GM12878 (cell line): ENCODE measurements around the gene TUBGCP2. TPM values are rescaled to one million over a fixed set of nuclear protein-coding genes. Genes with fewer than 3 reads are reported as not detected.

ENCODE experiments used
- ATAC-seq: fragments of 200-7000 bp; cut with Tn5 transposase; 3 replicates; pipeline ENCODE4 v1.9.1; 2020; ENCODE audit warnings: mild to moderate bottlenecking, moderate library complexity
- BruUV-seq: library from RNA; stranded (reverse); fragments of 400-500 nt; replicated peaks from 2 replicates; lab custom pipeline; 2021; lab: Mats Ljungman, UMichigan
- CTCF ChIA-PET: fragments of 300-600 bp; sonication (Branson Sonifier 250); formaldehyde crosslinking; extraction: SDS; loops from one replicate; lab custom pipeline; 2021; ENCODE audit warnings: inconsistent platforms; lab: Yijun Ruan, JAX
- POLR2A ChIA-PET: fragments of 350-600 bp; formaldehyde crosslinking; extraction: SDS; loops from one replicate; lab custom pipeline; 2021; ENCODE audit warnings: inconsistent platforms; lab: Charles Lee
- RAD21 ChIA-PET: fragments of 300-600 bp; sonication (Branson Sonifier 250); formaldehyde crosslinking; loops from one replicate; lab custom pipeline; 2023; ENCODE audit warnings: antibody characterized with exemption; ENCODE audit not compliant: unreplicated experiment; lab: Charles Lee
- SMC1A ChIA-PET: fragments of 300-600 bp; sonication (Branson Sonifier 250); formaldehyde crosslinking; loops from one replicate; lab custom pipeline; 2023; ENCODE audit not compliant: unreplicated experiment, uncharacterized antibody; lab: Charles Lee
- DNase-seq: peaks from one replicate; pipeline ENCODE4 v3.0.0-alpha.2; 2011; ENCODE audit warnings: low read depth, low spot score
- FAIRE-seq: peaks from 3 replicates; lab custom pipeline; 2011; peaks lifted over from hg19 to GRCh38; lab: Jason Lieb, UNC
- H2AFZ ChIP-seq: 2 replicates; pipeline ENCODE4 v1.6.0; 2011; ENCODE audit warnings: low read depth, low read length, control low read depth; ENCODE audit not compliant: control insufficient read depth
- H3K27ac ChIP-seq: 2 replicates; pipeline ENCODE4 v1.5.1; 2011; ENCODE audit warnings: control low read depth; ENCODE audit not compliant: control insufficient read depth, insufficient read depth
- H3K27me3 ChIP-seq, 2 experiments: replicated peaks in 1 of 2; 2 replicates each; pipeline versions ENCODE4 v1.6.0 to v1.6.1; 2011; ENCODE audit warnings: low read length in 1 of 2; ENCODE audit not compliant: control insufficient read depth in 2 of 2, insufficient read depth in 2 of 2
- H3K36me3 ChIP-seq, 2 experiments: 2 replicates each; pipeline ENCODE4 v1.5.1; 2011; ENCODE audit warnings: low read length in 1 of 2; ENCODE audit not compliant: control insufficient read depth in 2 of 2, insufficient read depth in 2 of 2
- H3K4me1 ChIP-seq: 2 replicates; pipeline ENCODE4 v1.6.1; 2011; ENCODE audit warnings: mild to moderate bottlenecking, low read length, moderate library complexity, mixed read lengths; ENCODE audit not compliant: control insufficient read depth, insufficient read depth
- H3K4me2 ChIP-seq: 2 replicates; pipeline ENCODE4 v1.6.0; 2011; ENCODE audit warnings: control low read depth; ENCODE audit not compliant: control insufficient read depth, insufficient read depth
- H3K4me3 ChIP-seq: fragments of 200-600 bp; sonication (generic); 2 replicates; pipeline ENCODE4 v1.5.1; 2016
- H3K79me2 ChIP-seq: 2 replicates; pipeline ENCODE4 v1.6.0; 2011; ENCODE audit warnings: low read length; ENCODE audit not compliant: control insufficient read depth, insufficient read depth
- H3K9ac ChIP-seq: 2 replicates; pipeline ENCODE4 v1.8.0; 2011; ENCODE audit warnings: low read length, control low read depth, mixed read lengths; ENCODE audit not compliant: control insufficient read depth, insufficient read depth
- H3K9me3 ChIP-seq: replicated peaks from 3 replicates; pipeline ENCODE4 v1.5.1; 2011; ENCODE audit warnings: mild to moderate bottlenecking, low read length; ENCODE audit not compliant: control insufficient read depth, insufficient read depth
- H4K20me1 ChIP-seq: 2 replicates; pipeline ENCODE4 v1.6.0; 2011; ENCODE audit not compliant: control insufficient read depth, insufficient read depth
- EZH2 ChIP-seq: IDR thresholded peaks from 2 replicates; pipeline ENCODE4 v1.6.1; 2012; ENCODE audit warnings: low read depth, mild to moderate bottlenecking, control low read depth, inconsistent platforms, low read length, borderline replicate concordance; ENCODE audit not compliant: control insufficient read depth
- IKZF1 ChIP-seq: fragments of 450-650 bp; conservative IDR thresholded peaks from 2 replicates; pipeline ENCODE4 v1.6.1; 2017; ENCODE audit warnings: antibody characterized with exemption, mild to moderate bottlenecking
- NFYB ChIP-seq: IDR thresholded peaks from 2 replicates; pipeline ENCODE4 v1.6.1; 2011; ENCODE audit warnings: low read depth, mild to moderate bottlenecking, low read length, improper control_type of control experiment, moderate library complexity; ENCODE audit not compliant: insufficient read depth
- PAX8 ChIP-seq: fragments of 450-650 bp; IDR thresholded peaks from 2 replicates; pipeline ENCODE4 v1.6.1; 2017; ENCODE audit warnings: mild to moderate bottlenecking, moderate library complexity
- ZNF24 ChIP-seq: fragments of 450-650 bp; IDR thresholded peaks from 2 replicates; pipeline ENCODE4 v1.6.1; 2017; ENCODE audit warnings: antibody characterized with exemption, mild to moderate bottlenecking
- WGBS: methylation state at CpG from one replicate; pipeline ENCODE4 v1.1.6; 2016; ENCODE audit warnings: low lambda C conversion rate; ENCODE audit not compliant: insufficient replicate concordance, insufficient coverage; ENCODE audit errors: missing lambda C conversion rate; 5-methylcytosine and 5-hydroxymethylcytosine counted together
- in situ Hi-C: fragments of 300-500 bp; cut with MboI; formaldehyde crosslinking; loops from 9 replicates; pipeline ENCODE4 v1.14.3; 2018; ENCODE audit warnings: mixed read lengths
- intact Hi-C: fragments of 100-400 bp; cut with micrococcal nuclease; formaldehyde crosslinking; loops from one replicate; pipeline ENCODE4 v1.14.2; 2022; ENCODE audit not compliant: unreplicated experiment
- polyA plus RNA-seq, 11 experiments: library from polyadenylated mRNA; depleted of rRNA in 4 of 11; unstranded in 6 of 11; stranded (reverse) in 5 of 11; fragments of >200 nt; fragmentation: Nextera tagmentation in 4 of 11; fragmentation: Illumina TruSeq in 1 of 11; extraction: Ambion mirVana in 4 of 11; extraction: Trizol in 1 of 11; gene quantifications; 1 replicate in 1 of 11; 2 replicates in 10 of 11; pipeline versions ENCODE4 v1.2.1 to v1.2.3, GENCODE V29; 2011 to 2016; ENCODE audit warnings: inconsistent platforms in 2 of 11, missing spikeins in 2 of 11, low read depth in 1 of 11
- total RNA-seq, 4 experiments: library from RNA; depleted of rRNA in 3 of 4; stranded (reverse); fragments of >200 nt in 3 of 4; fragmentation: Illumina TruSeq in 1 of 4; extraction: Trizol in 1 of 4; gene quantifications; 2 replicates each; pipeline versions ENCODE4 v1.2.1 to v1.2.3, GENCODE V29; 2013 to 2021
- TF ChIP-seq, protein P1 (sequence below): IDR thresholded peaks from 2 replicates; pipeline ENCODE4 v1.6.1; 2012; ENCODE audit warnings: low read length, inconsistent platforms
- TF ChIP-seq, protein P2 (sequence below): fragments of 450-650 bp; IDR thresholded peaks from 2 replicates; pipeline ENCODE4 v1.6.1; 2017; ENCODE audit warnings: antibody characterized with exemption, mild to moderate bottlenecking, moderate library complexity

The TUBGCP2 gene
- total and polyA plus RNA-seq, 10 of the 15 experiments (the other 5 are each of a cell fraction or from before 2014, with no cell fraction given), result 4.8 to 47.1 (median 34.7) TPM

GRCh38 chr10:133262696-133263095 is 46.0 kb downstream of the TUBGCP2 start:
- Histone ChIP-seq H3K27me3 (no peaks in the 10 kb centered on the region), H3K36me3 (peaks cover 3 to 4% of the 10 kb centered on the region in 2 experiments; a peak in 3 of 4 replicates), H3K27ac (no peak overlapping the region), H3K4me2 (no peak overlapping the region), H3K9me3 (no peaks in the 10 kb centered on the region), H3K79me2 (no peaks in the 10 kb centered on the region), H3K4me3 (no peak overlapping the region), H2AFZ (no peak overlapping the region), H3K9ac (no peak overlapping the region), H4K20me1 (no peaks in the 10 kb centered on the region), H3K4me1 (peaks cover 23% of the 10 kb centered on the region)
- ChIA-PET SMC1A (interaction anchor here (1.4 kb wide), 1 partner anchor 12 kb away, joined by 5 read pairs; no protein-coding TSS in a partner anchor), POLR2A (interaction anchor here (1.4 kb wide), 1 partner anchor 15 kb away, joined by 4 read pairs; no protein-coding TSS in a partner anchor), CTCF (interaction anchor here (1.2 kb wide), 1 partner anchor 16 kb away, joined by 3 read pairs; no protein-coding TSS in a partner anchor), RAD21 (no interaction called here)
- FAIRE-seq (no peak), DNase-seq (no peak), ATAC-seq (no peak)
- TF ChIP-seq PAX8, result no peak
- TF ChIP-seq, protein P1, sequence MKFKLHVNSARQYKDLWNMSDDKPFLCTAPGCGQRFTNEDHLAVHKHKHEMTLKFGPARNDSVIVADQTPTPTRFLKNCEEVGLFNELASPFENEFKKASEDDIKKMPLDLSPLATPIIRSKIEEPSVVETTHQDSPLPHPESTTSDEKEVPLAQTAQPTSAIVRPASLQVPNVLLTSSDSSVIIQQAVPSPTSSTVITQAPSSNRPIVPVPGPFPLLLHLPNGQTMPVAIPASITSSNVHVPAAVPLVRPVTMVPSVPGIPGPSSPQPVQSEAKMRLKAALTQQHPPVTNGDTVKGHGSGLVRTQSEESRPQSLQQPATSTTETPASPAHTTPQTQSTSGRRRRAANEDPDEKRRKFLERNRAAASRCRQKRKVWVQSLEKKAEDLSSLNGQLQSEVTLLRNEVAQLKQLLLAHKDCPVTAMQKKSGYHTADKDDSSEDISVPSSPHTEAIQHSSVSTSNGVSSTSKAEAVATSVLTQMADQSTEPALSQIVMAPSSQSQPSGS, result no peak
- TF ChIP-seq, protein P2, sequence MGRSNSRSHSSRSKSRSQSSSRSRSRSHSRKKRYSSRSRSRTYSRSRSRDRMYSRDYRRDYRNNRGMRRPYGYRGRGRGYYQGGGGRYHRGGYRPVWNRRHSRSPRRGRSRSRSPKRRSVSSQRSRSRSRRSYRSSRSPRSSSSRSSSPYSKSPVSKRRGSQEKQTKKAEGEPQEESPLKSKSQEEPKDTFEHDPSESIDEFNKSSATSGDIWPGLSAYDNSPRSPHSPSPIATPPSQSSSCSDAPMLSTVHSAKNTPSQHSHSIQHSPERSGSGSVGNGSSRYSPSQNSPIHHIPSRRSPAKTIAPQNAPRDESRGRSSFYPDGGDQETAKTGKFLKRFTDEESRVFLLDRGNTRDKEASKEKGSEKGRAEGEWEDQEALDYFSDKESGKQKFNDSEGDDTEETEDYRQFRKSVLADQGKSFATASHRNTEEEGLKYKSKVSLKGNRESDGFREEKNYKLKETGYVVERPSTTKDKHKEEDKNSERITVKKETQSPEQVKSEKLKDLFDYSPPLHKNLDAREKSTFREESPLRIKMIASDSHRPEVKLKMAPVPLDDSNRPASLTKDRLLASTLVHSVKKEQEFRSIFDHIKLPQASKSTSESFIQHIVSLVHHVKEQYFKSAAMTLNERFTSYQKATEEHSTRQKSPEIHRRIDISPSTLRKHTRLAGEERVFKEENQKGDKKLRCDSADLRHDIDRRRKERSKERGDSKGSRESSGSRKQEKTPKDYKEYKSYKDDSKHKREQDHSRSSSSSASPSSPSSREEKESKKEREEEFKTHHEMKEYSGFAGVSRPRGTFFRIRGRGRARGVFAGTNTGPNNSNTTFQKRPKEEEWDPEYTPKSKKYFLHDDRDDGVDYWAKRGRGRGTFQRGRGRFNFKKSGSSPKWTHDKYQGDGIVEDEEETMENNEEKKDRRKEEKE, result no peak
- TF ChIP-seq ZNF24, result no peak
- no peak for TF ChIP-seq EZH2
- TF ChIP-seq IKZF1, result no peak
- TF ChIP-seq NFYB, result no peak
- in situ Hi-C loops (no loop called here), intact Hi-C loops (no loop called here)
- BruUV-seq, result TSS peak; percentile 66
- WGBS, result 92% methylated on average over 14 of the region's 14 CpGs
